GM18517 (cell line): ENCODE measurements around the gene CLDND2.

ENCODE experiments used
- ATAC-seq: cut with Tn5 transposase; IDR thresholded peaks from one replicate; pipeline ENCODE4 v1.9.1; 2021; ENCODE audit warnings: mild to moderate bottlenecking, moderate library complexity; ENCODE audit not compliant: unreplicated experiment

CLDND2 gene

DNA sequence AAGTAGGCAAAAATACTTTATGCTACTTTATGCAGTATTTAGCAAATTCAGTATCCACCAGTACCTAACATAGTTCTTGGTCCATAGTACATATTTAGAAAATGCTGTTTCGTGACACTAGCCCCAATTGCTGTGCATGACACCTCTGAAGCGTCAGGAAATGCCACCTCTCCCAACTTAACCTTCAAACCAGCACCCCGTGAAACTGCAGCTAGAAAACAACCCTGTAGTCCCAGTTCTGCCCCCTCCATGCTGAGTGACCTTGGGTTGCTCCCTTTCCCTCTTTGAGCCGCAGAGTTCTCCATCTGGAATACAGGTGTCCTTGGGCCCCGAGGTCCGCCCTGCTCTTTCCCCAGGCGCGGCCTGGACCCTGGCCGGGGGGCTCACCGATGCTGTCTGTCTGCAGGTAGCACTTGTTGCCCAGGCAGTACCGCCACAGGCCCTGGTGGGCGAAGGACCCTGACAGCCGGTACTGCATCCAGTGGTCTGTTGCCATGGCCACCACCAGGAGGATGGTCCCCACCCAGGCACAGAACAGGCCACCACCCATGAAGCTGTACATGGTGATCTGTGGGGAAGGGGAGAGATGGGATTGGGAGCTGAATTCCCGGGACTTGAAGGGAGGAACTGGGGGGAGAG lies 18.2 kb upstream of the CLDND2 start:
- no peak for ATAC-seq

GRCh38 chr19:51382004-51382403 lies 13.2 kb upstream of the CLDND2 start:
- no peak for ATAC-seq

GRCh38 chr19:51380379-51380778 lies 11.6 kb upstream of the CLDND2 start:
- ATAC-seq = no peak

GRCh38 chr19:51377422-51377821 lies 8.6 kb upstream of the CLDND2 start:
- no peak for ATAC-seq

DNA sequence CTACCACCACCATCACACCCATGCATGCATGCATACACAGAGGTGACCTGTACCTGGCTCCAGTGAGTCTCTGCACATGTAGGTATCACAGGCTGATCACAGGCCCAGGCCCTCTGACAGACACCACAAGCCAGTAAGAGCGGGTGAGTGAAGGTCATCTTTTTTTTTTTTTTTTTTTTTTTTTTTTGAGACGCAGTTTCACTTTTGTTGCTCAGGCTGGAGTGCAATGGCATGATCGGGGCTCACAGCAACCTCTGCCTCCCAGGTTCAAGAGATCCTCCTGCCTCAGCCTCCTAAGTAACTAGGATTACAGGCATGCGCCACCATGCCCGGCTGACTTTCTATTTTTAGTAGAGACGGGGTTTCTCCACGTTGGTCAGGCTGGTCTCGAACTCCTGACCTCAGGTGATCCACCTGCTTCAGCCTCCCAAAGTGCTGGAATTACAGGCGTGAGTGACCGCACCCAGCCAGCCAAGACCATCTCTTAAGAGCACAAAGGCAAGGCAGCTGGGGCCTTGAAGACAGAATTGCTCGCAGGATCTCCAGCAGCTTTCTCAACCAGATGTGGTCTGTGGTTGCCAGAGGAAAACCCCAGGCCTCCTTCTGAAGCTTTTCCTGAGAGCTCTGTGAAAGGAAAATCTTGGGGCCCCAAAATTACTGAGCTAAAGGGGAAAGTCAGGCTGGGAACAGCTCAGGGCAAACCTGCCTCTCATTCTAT lies 6.9 kb upstream of the CLDND2 start:
- no peak for ATAC-seq

GRCh38 chr19:51372649-51373504 lies 4.1 kb upstream of the CLDND2 start, which contains the start of gene NKG7:
TSS of gene NKG7 (minus strand) at chr19:51372654. CDS start at chr19:51372535, 119 bp downstream.
- ATAC-seq = no peak

DNA sequence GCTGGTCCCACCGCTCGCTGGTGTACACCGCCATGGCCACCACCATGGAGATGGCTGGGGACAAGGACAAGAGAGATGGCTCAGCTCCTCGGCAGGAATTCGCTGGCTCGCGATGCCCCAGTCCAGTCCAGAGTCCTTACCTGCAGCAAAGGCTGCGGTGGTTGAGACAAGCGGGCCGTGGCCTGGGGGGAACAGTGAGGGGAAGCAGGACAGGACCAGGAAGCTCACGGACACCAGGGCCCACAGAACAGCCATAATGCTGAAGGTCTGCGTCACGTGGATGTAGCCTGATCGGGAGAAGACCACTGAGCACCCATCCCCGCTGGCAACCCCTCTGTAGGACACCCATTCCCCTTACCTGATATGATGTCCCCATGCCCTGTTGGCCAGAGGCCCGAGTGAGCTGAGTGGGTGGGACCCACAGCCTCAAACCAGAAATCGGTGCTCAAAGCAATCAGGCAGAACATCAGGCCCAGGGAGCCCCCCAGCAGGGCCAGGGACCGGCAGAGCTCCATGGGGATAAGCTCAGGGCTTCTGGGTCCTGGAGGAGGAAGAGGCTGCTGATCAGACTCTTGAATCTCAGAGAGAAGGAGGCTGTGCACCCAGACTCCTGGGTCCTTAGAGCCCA lies 3.3 kb upstream of the CLDND2 start:
- no peak for ATAC-seq

- no peak for ATAC-seq
Measured at GRCh38 chr19:51371186-51371690, 2.4 kb upstream of the CLDND2 start.

DNA sequence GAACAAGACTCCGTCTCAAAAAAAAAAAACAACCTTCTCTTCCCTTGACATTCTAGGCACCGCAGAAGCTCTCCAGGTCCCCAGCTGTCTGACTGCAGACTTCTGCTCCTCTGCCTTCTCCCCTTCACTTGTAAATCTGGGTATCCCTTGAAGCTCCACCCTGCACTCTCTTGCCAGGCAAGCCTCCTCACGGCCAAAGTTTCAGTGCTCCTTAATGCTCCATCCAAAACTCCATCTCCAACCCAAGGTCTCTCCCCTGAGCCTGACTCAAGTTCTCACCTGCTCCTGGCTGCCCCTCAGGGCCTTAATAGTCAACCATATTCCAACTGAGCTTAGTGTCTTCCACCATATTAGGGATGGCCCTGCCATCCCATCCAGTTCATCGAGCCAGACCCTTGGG lies 1.4 kb upstream of the CLDND2 start:
- ATAC-seq = no peak

DNA sequence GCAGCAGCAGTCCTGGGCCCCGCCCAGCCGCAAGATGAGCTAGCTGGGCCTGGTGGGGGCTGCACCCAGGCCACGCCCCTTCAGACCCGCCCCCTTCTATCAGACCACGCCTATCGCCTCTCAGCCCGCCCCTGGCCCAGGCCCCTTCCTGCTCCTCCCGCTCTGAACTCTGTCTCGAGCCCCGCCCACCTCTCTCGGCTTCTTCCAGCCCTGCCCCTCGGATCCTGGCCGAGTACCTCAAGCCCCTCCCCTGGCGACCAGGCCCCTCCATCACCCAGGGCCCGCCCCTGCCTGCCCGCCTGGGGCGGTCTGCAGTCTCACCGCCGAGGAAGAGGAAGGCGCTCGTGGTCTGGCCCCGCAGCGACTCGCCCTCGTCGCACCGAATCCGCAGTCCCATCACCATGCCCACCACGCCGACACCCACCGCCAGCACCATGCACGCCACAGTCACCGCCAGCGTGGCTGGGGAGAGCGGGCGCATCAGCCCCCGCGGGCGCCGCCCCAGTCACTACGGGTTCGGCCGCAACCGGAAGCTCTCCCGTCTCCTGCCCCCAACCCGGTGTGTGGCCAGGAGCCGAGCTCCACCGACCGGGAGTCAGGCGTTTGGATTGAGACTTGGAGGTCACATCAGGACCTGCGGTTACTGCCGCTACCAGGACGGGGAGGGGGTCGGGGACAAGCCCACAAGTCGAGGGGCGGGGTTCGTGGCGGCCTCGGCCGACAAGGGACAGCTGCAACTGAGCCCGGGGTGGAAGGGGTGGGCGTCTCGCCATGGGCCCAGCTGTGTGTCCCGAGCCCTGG lies 1.0 kb downstream of the CLDND2 start:
- ATAC-seq = peak; percentile 77

- no peak for ATAC-seq
Measured at GRCh38 chr19:51367255-51367564, 1.6 kb downstream of the CLDND2 start.

DNA sequence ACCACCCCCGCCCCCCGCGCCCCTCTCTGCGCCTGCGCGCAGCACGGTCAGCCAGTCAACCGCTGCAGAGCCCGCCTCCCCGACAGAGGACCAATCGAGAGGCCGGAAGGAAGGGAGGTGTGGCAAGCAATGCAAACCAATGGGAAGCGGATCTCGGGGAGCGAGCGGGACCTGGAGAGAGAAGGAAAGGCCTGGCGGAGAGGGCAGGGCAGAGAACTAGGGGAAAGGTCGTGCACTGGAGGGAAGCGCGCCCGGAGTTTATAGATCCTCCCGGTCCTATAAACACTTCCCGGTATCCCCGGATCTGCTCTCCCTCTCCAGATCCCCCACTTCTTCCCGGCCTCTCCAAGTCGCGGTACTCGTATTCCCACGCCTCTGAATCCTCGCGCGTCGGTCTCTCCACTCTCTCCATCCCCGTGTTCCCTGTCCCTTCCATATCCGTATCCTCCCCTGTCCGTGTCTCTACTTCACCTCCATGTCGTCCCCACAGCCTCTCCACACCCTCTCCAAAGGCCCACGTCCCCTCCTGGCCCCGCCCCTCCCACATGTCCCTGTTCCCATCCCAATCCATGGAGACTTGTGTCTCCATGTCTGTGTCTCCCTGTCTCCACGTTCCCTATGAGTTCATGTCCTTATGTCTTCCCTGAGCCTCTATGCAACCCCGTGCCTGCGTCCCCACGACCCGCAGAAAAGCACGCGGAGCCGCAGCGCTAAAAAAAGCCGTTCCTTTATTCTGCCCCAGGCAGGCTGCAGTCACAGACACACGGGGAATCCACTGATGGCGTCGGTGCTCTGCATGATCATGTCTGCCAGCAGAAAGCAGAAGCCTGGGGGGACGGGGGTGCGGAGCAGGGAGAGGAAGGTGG lies 2.2 kb downstream of the CLDND2 start:
- no peak for ATAC-seq

DNA sequence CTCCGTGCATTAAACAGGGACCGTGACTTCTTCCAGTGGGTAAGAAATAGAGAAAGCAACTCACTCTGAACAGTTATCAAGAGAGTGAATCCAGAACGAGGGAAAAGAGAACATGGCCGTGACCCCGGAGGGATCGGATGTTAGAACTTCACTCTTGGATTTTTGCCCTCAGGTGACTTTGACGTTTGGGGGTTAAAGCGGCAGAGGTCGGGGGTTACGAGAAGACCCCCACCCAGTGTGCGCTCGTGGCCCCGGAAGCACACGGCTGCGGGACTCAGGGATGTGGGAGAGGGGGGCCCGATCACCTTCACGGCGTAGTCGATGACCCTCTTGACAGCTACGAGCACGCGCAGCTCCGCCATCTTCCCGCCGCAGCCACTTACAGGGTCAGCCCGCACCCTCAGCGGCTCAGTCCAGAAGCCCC lies 2.8 kb downstream of the CLDND2 start, which contains the start of gene ETFB:
Gene ETFB, minus strand, starts transcription at position 424 of the 424 bp plus-strand sequence. Its CDS starts 62 bp downstream, at position 362.
- ATAC-seq = no peak

GRCh38 chr19:51365211-51365964 lies 3.4 kb downstream of the CLDND2 start:
- ATAC-seq = no peak

- ATAC-seq = no peak
Measured at GRCh38 chr19:51364200-51365106, 4.3 kb downstream of the CLDND2 start.

GRCh38 chr19:51361239-51361638 lies 7.6 kb downstream of the CLDND2 start:
- ATAC-seq = no peak

GRCh38 chr19:51359294-51359693 lies 9.5 kb downstream of the CLDND2 start:
- no peak for ATAC-seq
